ENCODE results near the gene RPL29. TPM values are rescaled to one million over a fixed set of nuclear protein-coding genes. Genes with fewer than 3 reads are reported as not detected.
"Not testable (repeated sequence)": the region's sequence is repeated elsewhere in the genome, so short reads cannot be mapped to it uniquely, and the experiment has no call there.

RPL29 gene
- total RNA-seq = 1,000 to 10,000 TPM; 1,927 to 1,957 TPM

DNA sequence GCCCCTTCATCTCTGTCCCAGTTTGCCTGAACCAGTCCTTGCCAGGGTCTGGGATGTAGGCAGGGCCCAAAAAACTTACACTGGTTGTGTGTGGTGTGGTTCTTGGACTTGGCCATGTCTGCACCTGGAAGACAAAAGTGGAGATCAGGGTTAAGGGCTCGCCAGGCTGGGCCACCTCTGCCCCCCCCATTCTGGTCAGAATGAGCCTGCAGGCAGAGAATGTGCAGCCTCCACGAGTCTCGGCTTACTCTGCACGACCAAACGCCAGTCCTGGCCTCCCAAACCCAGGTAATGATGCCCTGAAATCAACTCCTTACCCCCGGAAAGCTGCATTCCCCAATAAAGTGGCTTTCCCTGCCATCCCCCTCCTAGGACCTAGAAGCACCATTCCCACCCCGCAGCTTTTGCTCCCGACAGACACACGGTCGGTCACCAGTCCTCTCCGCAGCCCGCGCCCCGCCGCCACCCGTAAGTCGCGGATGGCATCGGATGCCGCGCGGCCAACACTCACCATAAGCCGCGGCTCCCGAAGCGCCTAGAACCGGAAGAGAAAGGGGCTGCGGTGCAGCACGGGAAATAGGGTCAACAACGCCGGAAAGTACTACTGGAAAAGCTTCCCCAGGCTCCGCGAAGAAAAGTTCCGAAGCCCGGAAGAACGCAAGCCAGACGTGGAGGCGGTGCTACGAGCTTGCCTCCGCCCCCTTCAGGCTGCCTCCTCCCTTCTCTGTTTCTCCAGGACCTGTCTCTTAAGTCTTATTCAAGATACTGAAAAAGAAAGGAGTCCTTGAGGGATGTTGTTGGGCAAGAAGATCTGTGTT lies at the start of gene RPL29:
Gene RPL29 (minus strand): TSS at position 550 of the 818 bp plus-strand sequence. CDS start 434 bp downstream, at position 116.
- H3K36me3 Mint-ChIP-seq (ENCODE audit: low read depth) = peaks cover 43% of the 10 kb centered on the region

DNA sequence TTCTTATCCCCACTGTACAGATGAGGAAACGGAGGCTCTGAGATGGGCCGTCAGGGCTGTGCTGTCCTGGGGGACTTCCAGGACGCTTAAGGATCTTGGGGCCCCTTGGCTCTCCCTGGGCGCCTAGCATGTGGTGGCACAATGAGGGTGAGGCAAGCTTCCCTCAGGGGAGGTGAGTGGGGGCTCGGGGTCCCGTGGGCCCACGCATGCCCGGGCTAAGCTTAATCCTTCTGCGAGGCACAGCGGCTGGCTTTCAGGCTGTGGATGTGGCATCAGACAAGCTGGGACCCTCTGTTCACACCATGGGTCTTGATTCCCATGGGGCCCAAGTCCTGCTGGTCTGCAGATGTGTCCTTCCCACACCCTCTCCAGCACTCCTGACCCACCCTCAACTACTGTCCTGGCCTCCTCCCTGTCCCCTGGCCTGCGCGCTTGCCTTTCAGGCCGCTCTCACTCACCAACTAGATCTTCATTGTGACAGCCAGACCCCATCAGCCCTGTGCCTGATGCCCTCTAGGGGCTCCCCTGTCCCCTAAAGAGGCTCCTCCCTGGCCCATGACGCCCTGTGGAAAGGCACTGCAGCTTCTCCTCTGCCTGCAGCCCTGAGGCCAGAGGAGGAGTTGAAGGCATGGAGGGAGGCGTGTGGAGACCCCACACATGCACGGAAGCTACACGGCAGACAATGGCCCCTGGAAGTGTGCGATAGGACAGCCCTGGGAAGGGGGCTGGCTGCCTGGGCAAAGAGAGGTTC lies 49.3 kb upstream of the RPL29 start:
- H3K36me3 Mint-ChIP-seq (ENCODE audit: low read depth) = peaks cover 2% of the 10 kb centered on the region
- H3K27ac Mint-ChIP-seq = peak overlapping the region; percentile 39

More for the DNA sequence above, at the start of gene RPL29:
- Mint-ChIP-seq H3K9me3 (no peaks in the 10 kb centered on the region), H3K4me1 (ENCODE audit: low read depth) (peaks cover 28% of the 10 kb centered on the region), H3K27me3 (ENCODE audit: low read depth) (no peaks in the 10 kb centered on the region), H3K4me3 (peak within 1 kb of the TSS; percentile 98), H3K27ac (peak within 1 kb of the TSS; percentile 100)
- CTCF ChIA-PET = interaction anchor here (1.2 to 1.8 kb wide), 4 partner anchors 13 to 54 kb away, joined by 4 to 6 read pairs (median 5); partner anchors contain the start of genes ABHD14B, ACY1, PARP3 and RRP9
- intact Hi-C loops (cut with micrococcal nuclease) = loop anchor here (1.0 to 10.0 kb wide), 7 partner anchors 12 to 689 kb away; partner anchors contain the start of genes ABHD14B, ACY1, GNL3 and NISCH
- DNase-seq = peak; percentile 96

DNA sequence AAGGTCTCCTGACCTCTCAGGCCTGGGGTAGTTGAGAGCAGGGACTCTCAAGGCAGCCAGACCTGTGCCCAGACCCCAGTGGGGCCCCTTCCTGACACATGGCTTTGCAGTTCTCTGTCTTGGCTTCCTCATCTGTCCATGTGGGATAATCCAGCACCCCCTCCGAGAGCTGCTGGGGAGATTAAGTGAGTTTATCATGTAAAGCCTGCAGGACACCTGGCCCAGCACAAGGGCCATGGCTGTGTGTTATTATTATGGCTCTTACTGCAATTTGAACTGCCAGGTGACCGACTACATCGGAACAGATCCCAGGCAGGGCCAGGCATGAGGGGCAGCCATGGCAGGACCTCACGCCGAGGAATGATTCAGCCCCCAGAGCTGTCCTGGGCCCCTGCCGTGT lies 48.1 kb upstream of the RPL29 start:
- Mint-ChIP-seq H3K9me3 (no peaks in the 10 kb centered on the region), H3K27ac (no peak overlapping the region), H3K36me3 (ENCODE audit: low read depth) (no peaks in the 10 kb centered on the region), H3K27me3 (ENCODE audit: low read depth) (no peaks in the 10 kb centered on the region), H3K4me3 (no peak overlapping the region), H3K4me1 (ENCODE audit: low read depth) (peaks cover 13% of the 10 kb centered on the region)
- no peak for DNase-seq
- intact Hi-C loops (cut with micrococcal nuclease) = no loop called here
- CTCF ChIA-PET = interaction anchor here (2.8 kb wide), 1 partner anchor 9 kb away, joined by 10 read pairs; no protein-coding TSS in a partner anchor

More for the DNA sequence above, 49.3 kb upstream of the RPL29 start:
- intact Hi-C loops (cut with micrococcal nuclease) = no loop called here
- CTCF ChIA-PET = no interaction called here
- Mint-ChIP-seq H3K4me1 (ENCODE audit: low read depth) (peaks cover 23% of the 10 kb centered on the region), H3K27me3 (ENCODE audit: low read depth) (no peaks in the 10 kb centered on the region), H3K4me3 (no peak overlapping the region), H3K9me3 (no peaks in the 10 kb centered on the region)
- no peak for DNase-seq

DNA sequence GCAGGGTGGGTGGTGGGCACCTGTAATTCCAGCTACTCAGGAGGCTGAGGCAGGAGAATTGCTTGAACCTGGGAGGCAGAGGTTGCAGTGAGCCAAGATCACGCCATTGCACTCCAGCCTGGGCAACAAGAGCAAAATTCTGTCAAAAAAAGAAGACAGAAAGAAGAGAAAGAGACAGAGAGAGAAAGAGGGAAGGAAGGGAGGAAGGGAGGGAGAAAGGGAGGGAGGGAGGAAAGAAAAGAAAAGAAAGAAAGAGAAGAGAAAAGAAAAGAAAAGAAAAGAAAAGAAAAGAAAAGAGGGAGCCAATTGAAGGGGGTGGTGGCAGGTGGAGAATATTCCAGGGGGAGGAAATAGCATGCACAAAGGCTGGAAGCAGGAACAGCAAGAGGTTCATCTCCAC lies 47.3 kb upstream of the RPL29 start:
- intact Hi-C loops (cut with micrococcal nuclease); H3K4me3 Mint-ChIP-seq; H3K27me3 Mint-ChIP-seq (ENCODE audit: low read depth); DNase-seq; H3K9me3 Mint-ChIP-seq; H3K27ac Mint-ChIP-seq; H3K36me3 Mint-ChIP-seq (ENCODE audit: low read depth): not testable (repeated sequence)
- CTCF ChIA-PET = interaction anchor here (0.7 to 2.8 kb wide), 2 partner anchors 10 to 528 kb away, joined by 4 to 10 read pairs; no protein-coding TSS in a partner anchor
- H3K4me1 Mint-ChIP-seq (ENCODE audit: low read depth) = peaks cover 13% of the 10 kb centered on the region

DNA sequence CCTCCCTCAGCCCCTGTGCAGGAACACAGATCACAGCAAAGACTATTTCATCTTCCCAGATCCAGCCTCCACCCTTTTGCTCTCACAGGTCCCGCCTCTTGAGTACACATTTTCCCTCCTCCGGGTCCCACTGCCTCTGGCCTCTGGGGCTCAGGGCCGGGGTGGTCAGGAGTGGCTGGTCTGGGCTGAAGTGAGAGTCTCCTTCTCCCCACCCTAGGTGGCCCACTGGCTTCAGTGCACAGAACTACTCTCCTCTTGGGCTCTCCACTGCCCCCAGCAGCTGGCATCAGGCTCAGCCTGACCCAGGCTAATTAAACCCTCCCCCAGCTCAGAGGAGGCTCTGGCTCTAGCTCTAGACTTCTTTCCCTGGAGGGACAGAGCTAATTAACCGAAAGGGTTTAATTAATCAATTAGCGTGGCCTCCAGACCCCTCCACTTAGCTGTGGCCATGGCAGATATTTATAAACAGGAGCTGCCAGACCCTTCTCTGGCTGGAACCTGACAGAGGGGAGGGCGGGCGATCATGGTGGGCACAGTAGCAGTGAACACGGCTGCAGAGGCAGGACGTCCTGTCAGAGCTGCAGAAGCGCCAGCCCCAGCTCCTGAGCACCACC lies 45.5 kb upstream of the RPL29 start:
- CTCF ChIA-PET = interaction anchor here (0.8 to 2.8 kb wide), 4 partner anchors 12 to 104 kb away, joined by 3 to 10 read pairs (median 4); no protein-coding TSS in a partner anchor
- H3K9me3 Mint-ChIP-seq = no peaks in the 10 kb centered on the region
- intact Hi-C loops (cut with micrococcal nuclease) = no loop called here
- H3K36me3 Mint-ChIP-seq (ENCODE audit: low read depth) = no peaks in the 10 kb centered on the region
- no peak overlapping the region for H3K4me3 Mint-ChIP-seq
- H3K27ac Mint-ChIP-seq = no peak overlapping the region
- H3K4me1 Mint-ChIP-seq (ENCODE audit: low read depth) = peaks cover 11% of the 10 kb centered on the region
- no peaks in the 10 kb centered on the region for H3K27me3 Mint-ChIP-seq (ENCODE audit: low read depth)
- no peak for DNase-seq

DNA sequence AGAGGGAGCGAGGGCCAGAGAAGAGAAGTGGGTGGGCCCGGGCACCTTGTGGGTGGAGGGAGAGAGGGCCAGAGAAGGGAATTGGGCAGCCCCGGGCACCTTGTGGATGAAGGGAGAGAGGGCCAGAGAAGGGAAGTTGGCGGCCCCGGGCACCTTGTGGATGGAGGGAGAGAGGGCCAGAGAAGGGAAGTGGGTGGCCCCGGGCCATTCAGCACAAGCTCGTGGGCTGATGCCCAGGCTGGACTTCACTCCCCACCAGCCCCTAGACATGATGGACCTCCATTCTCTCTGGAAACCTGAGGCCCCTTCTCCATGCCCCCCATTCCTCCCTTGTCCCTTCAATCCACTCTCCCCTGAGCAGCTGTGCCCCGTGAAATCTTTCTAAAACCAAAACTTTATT lies 44.9 kb upstream of the RPL29 start:
- Mint-ChIP-seq H3K4me1 (ENCODE audit: low read depth) (peaks cover 11% of the 10 kb centered on the region), H3K27ac (no peak overlapping the region), H3K36me3 (ENCODE audit: low read depth) (no peaks in the 10 kb centered on the region), H3K9me3 (no peaks in the 10 kb centered on the region), H3K27me3 (ENCODE audit: low read depth) (no peaks in the 10 kb centered on the region), H3K4me3 (no peak overlapping the region)
- CTCF ChIA-PET = interaction anchor here (0.8 to 2.8 kb wide), 4 partner anchors 12 to 104 kb away, joined by 3 to 10 read pairs (median 4); no protein-coding TSS in a partner anchor
- DNase-seq = no peak
- intact Hi-C loops (cut with micrococcal nuclease) = no loop called here

DNA sequence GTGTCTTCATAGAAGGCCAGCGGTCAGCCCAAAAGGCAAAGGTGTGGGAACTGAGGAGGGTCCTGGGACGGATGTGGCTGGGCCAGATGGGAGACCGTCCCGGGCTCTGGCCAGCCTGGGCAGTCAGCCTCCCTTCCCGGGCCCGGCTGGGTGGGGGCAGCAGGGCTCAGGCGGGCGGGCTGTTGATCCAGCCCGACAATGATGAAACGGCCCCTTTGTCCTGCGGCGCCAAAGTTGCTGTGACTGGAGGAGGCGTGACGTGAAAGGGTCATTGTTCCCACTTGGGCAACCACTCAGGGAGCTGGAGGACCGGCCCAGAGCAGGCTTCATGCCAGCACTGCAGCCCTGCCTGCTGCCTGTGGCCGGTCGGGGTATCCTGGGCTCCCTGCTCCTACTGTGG lies 44.2 kb upstream of the RPL29 start:
- no peak overlapping the region for H3K27ac Mint-ChIP-seq
- H3K27me3 Mint-ChIP-seq (ENCODE audit: low read depth) = no peaks in the 10 kb centered on the region
- H3K4me3 Mint-ChIP-seq = no peak overlapping the region
- H3K9me3 Mint-ChIP-seq = no peaks in the 10 kb centered on the region
- peaks cover 9% of the 10 kb centered on the region for H3K4me1 Mint-ChIP-seq (ENCODE audit: low read depth)
- intact Hi-C loops (cut with micrococcal nuclease) = no loop called here
- no peaks in the 10 kb centered on the region for H3K36me3 Mint-ChIP-seq (ENCODE audit: low read depth)
- no peak for DNase-seq
- CTCF ChIA-PET = no interaction called here

DNA sequence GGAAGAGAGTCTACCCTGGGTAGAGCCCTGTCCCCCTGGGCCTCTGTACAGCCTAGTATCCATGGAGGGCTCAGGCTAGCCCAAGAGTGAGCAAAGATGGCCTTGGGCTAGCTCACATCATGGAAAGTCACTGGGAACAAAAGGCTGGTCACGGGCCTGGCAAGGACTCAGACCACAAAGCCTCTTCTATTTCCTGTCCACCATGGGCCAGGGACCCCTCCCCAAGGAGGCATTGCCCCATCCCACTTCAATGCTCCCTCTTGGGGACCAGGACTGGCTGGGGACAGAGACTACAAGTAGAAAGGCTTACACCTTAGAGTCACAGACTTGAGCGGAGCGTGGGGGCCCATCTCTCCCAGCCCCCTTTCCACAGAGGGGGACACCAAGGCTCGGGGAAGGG lies 43.7 kb upstream of the RPL29 start:
- Mint-ChIP-seq H3K27me3 (ENCODE audit: low read depth) (no peaks in the 10 kb centered on the region), H3K4me1 (ENCODE audit: low read depth) (peaks cover 8% of the 10 kb centered on the region), H3K9me3 (no peaks in the 10 kb centered on the region), H3K27ac (no peak overlapping the region), H3K4me3 (no peak overlapping the region), H3K36me3 (ENCODE audit: low read depth) (no peaks in the 10 kb centered on the region)
- intact Hi-C loops (cut with micrococcal nuclease) = no loop called here
- DNase-seq = no peak
- CTCF ChIA-PET = no interaction called here

DNA sequence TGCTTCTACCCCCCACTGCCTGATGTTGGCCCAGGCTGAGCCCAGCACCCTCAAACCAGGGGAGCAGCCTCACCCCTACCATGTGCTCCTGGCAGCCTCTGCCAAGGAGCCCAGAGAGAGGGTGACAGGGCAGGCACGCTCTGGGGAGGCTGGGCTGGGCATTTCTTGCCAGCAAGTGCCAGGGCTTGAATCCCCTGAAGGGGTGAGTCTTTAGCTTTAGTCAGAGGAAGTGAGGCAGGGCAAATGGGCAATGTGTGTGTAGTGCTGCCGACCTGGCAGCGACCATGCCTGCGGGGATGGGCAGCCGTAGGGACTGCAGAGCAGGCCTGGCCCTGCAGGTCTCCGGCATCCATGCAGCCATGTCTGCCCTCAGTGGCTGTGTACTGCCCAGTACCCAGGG lies 42.5 kb upstream of the RPL29 start:
- H3K27ac Mint-ChIP-seq = no peak overlapping the region
- peaks cover 7% of the 10 kb centered on the region for H3K4me1 Mint-ChIP-seq (ENCODE audit: low read depth)
- no peaks in the 10 kb centered on the region for H3K36me3 Mint-ChIP-seq (ENCODE audit: low read depth)
- CTCF ChIA-PET = interaction anchor here (1.6 kb wide), 1 partner anchor 34 kb away, joined by 4 read pairs; no protein-coding TSS in a partner anchor
- no peak for DNase-seq
- intact Hi-C loops (cut with micrococcal nuclease) = no loop called here
- H3K9me3 Mint-ChIP-seq = no peaks in the 10 kb centered on the region
- no peaks in the 10 kb centered on the region for H3K27me3 Mint-ChIP-seq (ENCODE audit: low read depth)
- H3K4me3 Mint-ChIP-seq = no peak overlapping the region

DNA sequence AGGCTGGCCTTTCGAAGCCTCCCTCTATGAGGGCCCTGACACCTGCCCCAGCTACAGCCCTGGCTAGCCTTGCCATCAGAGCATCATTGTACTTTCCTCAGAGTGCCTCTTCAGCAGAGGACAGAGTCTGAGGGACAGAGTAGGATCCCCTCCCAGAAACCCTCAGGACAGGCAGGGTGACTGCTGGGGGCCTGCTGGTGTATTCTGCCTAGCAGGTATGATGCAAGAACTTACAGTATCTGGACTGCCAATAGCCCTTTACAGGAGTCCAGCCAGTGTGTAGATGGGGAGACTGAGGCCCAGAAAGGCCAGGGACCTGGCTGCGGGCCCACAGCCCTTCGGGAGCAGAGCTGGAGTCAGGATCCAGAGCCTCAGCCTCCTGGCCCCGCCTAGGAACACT lies 41.6 kb upstream of the RPL29 start:
- Mint-ChIP-seq H3K27me3 (ENCODE audit: low read depth) (no peaks in the 10 kb centered on the region), H3K4me1 (ENCODE audit: low read depth) (peaks cover 7% of the 10 kb centered on the region), H3K4me3 (no peak overlapping the region), H3K36me3 (ENCODE audit: low read depth) (no peaks in the 10 kb centered on the region), H3K27ac (no peak overlapping the region), H3K9me3 (no peaks in the 10 kb centered on the region)
- no peak for DNase-seq
- CTCF ChIA-PET = interaction anchor here (0.7 to 1.6 kb wide), 3 partner anchors 10 to 33 kb away, joined by 3 to 6 read pairs (median 4); partner anchors contain the start of gene DUSP7
- intact Hi-C loops (cut with micrococcal nuclease) = no loop called here

DNA sequence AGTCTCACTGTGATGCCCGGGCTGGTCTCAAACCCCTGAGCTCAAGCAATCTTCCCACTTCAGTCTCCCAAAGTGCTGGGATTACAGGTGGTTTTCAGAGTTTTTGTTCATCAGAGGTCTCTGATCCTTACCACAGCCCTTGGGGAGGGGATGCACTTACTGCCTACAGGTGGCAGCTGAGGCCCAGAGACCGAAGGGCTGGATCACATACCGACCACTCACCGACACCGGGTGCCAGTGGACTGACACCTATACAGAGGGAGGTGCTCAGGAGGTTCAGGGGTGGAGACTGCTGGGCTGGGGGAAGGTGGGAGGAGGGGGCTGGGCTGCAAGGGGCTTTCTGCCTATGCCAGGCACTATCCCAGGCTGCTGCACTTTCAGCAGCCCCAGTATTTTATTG lies 41.1 kb upstream of the RPL29 start:
- H3K4me1 Mint-ChIP-seq (ENCODE audit: low read depth) = peaks cover 4% of the 10 kb centered on the region
- CTCF ChIA-PET = interaction anchor here (0.7 to 1.4 kb wide), 3 partner anchors 10 to 108 kb away, joined by 3 to 6 read pairs (median 6); partner anchors contain the start of gene DUSP7
- no peaks in the 10 kb centered on the region for H3K36me3 Mint-ChIP-seq (ENCODE audit: low read depth)
- no peaks in the 10 kb centered on the region for H3K27me3 Mint-ChIP-seq (ENCODE audit: low read depth)
- H3K27ac Mint-ChIP-seq = no peak overlapping the region
- no peak for DNase-seq
- H3K9me3 Mint-ChIP-seq = no peaks in the 10 kb centered on the region
- intact Hi-C loops (cut with micrococcal nuclease) = no loop called here
- no peak overlapping the region for H3K4me3 Mint-ChIP-seq

DNA sequence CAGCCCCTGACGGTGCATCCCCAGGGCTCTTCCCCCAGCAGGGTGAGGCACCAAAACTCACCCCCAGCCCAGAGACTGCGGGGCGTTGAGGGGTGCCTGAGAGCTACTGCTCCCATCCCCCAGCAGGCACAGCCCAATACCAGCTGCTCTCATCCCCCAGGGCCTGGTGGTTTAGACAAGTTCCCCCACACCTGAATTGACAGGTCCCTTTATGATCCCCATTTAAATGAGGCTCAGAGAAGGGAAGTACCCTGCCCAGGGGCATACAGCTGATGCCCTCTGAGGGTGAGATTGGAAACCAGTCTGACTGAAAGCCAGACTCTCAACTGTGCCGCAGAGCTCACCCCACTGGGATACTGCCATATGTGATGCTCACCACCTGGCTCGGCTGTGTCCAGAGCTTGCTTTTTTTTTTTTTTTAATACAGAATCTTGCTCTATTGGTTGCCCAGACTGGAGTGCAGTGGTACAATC lies 40.6 kb upstream of the RPL29 start:
- CTCF ChIA-PET = interaction anchor here (0.6 to 1.7 kb wide), 7 partner anchors 13 to 244 kb away, joined by 3 to 10 read pairs (median 4); partner anchors contain the start of gene DUSP7
- intact Hi-C loops (cut with micrococcal nuclease) = no loop called here
- H3K9me3 Mint-ChIP-seq = no peaks in the 10 kb centered on the region
- no peak overlapping the region for H3K27ac Mint-ChIP-seq
- no peak overlapping the region for H3K4me3 Mint-ChIP-seq
- H3K36me3 Mint-ChIP-seq (ENCODE audit: low read depth) = no peaks in the 10 kb centered on the region
- H3K27me3 Mint-ChIP-seq (ENCODE audit: low read depth) = no peaks in the 10 kb centered on the region
- DNase-seq = no peak
- no peaks in the 10 kb centered on the region for H3K4me1 Mint-ChIP-seq (ENCODE audit: low read depth)

Measured in activated naive CD4-positive, alpha-beta T cell treated with anti-CD3 and anti-CD28 coated beads for 36 hours (primary cell).